Measurements from ENCODE around the gene TP63.

DNA sequence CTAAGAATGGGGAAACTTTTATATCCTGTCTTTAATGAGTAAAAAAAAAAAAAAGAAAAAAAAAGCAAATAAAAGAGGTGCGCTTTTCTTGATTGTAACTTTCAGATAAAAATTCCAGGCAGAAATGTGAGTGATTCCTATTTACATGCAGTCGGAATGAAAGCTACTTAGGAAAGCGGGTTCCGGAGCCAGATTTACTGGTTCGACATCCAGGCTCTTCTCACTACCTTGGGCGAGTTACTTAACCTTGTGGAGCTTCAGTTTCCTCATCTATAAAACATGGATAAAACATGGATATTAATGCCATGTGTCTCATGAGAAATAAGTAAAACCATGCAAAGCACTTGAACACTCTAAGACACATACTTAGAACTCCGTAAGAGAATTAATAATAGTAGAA is 169.2 kb downstream of the TP63 start:
- TF ChIP-seq, protein P1, sequence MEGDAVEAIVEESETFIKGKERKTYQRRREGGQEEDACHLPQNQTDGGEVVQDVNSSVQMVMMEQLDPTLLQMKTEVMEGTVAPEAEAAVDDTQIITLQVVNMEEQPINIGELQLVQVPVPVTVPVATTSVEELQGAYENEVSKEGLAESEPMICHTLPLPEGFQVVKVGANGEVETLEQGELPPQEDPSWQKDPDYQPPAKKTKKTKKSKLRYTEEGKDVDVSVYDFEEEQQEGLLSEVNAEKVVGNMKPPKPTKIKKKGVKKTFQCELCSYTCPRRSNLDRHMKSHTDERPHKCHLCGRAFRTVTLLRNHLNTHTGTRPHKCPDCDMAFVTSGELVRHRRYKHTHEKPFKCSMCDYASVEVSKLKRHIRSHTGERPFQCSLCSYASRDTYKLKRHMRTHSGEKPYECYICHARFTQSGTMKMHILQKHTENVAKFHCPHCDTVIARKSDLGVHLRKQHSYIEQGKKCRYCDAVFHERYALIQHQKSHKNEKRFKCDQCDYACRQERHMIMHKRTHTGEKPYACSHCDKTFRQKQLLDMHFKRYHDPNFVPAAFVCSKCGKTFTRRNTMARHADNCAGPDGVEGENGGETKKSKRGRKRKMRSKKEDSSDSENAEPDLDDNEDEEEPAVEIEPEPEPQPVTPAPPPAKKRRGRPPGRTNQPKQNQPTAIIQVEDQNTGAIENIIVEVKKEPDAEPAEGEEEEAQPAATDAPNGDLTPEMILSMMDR (IDR thresholded peaks at IDR 0.05) = no peak
- TF ChIP-seq RAD21 (conservative IDR thresholded peaks at IDR 0.05 in 1 of 2, IDR thresholded peaks at IDR 0.05 in 1 of 2) (no peak), MAFK (IDR thresholded peaks at IDR 0.05; ENCODE audit: partially characterized antibody) (no peak), MYC (IDR thresholded peaks at IDR 0.05; ENCODE audit: borderline replicate concordance, low read length) (no peak), POLR2A (IDR thresholded peaks at IDR 0.05; ENCODE audit: low read length) (no peak)
- TF ChIP-seq, protein P2, sequence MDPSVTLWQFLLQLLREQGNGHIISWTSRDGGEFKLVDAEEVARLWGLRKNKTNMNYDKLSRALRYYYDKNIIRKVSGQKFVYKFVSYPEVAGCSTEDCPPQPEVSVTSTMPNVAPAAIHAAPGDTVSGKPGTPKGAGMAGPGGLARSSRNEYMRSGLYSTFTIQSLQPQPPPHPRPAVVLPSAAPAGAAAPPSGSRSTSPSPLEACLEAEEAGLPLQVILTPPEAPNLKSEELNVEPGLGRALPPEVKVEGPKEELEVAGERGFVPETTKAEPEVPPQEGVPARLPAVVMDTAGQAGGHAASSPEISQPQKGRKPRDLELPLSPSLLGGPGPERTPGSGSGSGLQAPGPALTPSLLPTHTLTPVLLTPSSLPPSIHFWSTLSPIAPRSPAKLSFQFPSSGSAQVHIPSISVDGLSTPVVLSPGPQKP (IDR thresholded peaks at IDR 0.05; ENCODE audit: low read depth, low read length) = no peak

All from A549 (cell line).